GM19035 (cell line): ENCODE results near the gene TP53BP2.
A peak's percentile ranks its signal among the peaks of the same experiment; 100 is the strongest.
"Not testable (repeated sequence)": the region's sequence is repeated elsewhere in the genome, so short reads cannot be mapped to it uniquely, and the experiment has no call there.

Experiments used
- ATAC-seq: cut with Tn5 transposase; IDR thresholded peaks from one replicate; pipeline ENCODE4 v1.9.1; 2021; ENCODE audit not compliant: unreplicated experiment

Gene TP53BP2

GRCh38 chr1:223845810-223846682 lies at the start of gene TP53BP2:
Gene TP53BP2, minus strand, starts transcription at chr1:223845947. Its CDS starts 267 bp downstream, at chr1:223845680.
- ATAC-seq: peak; percentile 69

GRCh38 chr1:223890494-223890893 lies 44.7 kb upstream of the TP53BP2 start:
- not testable (repeated sequence) for ATAC-seq

- ATAC-seq: not testable (repeated sequence)
Observed at GRCh38 chr1:223889319-223889718, 43.6 kb upstream of the TP53BP2 start.

GRCh38 chr1:223887747-223888418 lies 42.1 kb upstream of the TP53BP2 start:
- ATAC-seq: no peak

- no peak for ATAC-seq
Observed at GRCh38 chr1:223886516-223886921, 40.8 kb upstream of the TP53BP2 start.

- ATAC-seq: no peak
Observed at GRCh38 chr1:223885614-223886013, 39.9 kb upstream of the TP53BP2 start.

- no peak for ATAC-seq
Observed at GRCh38 chr1:223878598-223879325, 33.0 kb upstream of the TP53BP2 start.

GRCh38 chr1:223877804-223878203 lies 32.1 kb upstream of the TP53BP2 start:
- ATAC-seq: no peak

- no peak for ATAC-seq
Observed at GRCh38 chr1:223876590-223876989, 30.8 kb upstream of the TP53BP2 start.

GRCh38 chr1:223873044-223873443 lies 27.3 kb upstream of the TP53BP2 start:
- ATAC-seq: no peak

- ATAC-seq: no peak
Observed at GRCh38 chr1:223872308-223872901, 26.7 kb upstream of the TP53BP2 start.

- ATAC-seq: no peak
Observed at GRCh38 chr1:223870617-223871574, 25.1 kb upstream of the TP53BP2 start.

- ATAC-seq: not testable (repeated sequence)
Observed at GRCh38 chr1:223864599-223865368, 19.0 kb upstream of the TP53BP2 start.

- no peak for ATAC-seq
Observed at GRCh38 chr1:223864084-223864483, 18.3 kb upstream of the TP53BP2 start.

- no peak for ATAC-seq
Observed at GRCh38 chr1:223861904-223862303, 16.2 kb upstream of the TP53BP2 start.

- ATAC-seq: no peak
Observed at GRCh38 chr1:223860051-223860622, 14.4 kb upstream of the TP53BP2 start.

- ATAC-seq: no peak
Observed at GRCh38 chr1:223859058-223859457, 13.3 kb upstream of the TP53BP2 start.

GRCh38 chr1:223856386-223856785 lies 10.6 kb upstream of the TP53BP2 start:
- ATAC-seq: no peak

GRCh38 chr1:223853748-223854147 lies 8.0 kb upstream of the TP53BP2 start:
- no peak for ATAC-seq
